Neural progenitor cell (in vitro differentiated cells): ENCODE measurements around the gene GBP2. TPM values are rescaled to one million over a fixed set of nuclear protein-coding genes. Genes with fewer than 3 reads are reported as not detected.

Experiments
- DNase-seq: peaks from one replicate; pipeline ENCODE4 v3.0.0-alpha.2; 2016; ENCODE audit warnings: low spot score
- H2AFZ ChIP-seq: fragments of 200-600 bp; sonication (generic); replicated peaks from 2 replicates; pipeline ENCODE4 v1.6.1; 2016; ENCODE audit warnings: antibody characterized with exemption
- H3F3A ChIP-seq: fragments of 200-600 bp; sonication (generic); 2 replicates; pipeline ENCODE4 v1.6.1; 2016; ENCODE audit warnings: antibody characterized with exemption, low read depth
- H3K27ac ChIP-seq: fragments of 200-600 bp; sonication (generic); 2 replicates; pipeline ENCODE4 v1.5.1; 2016; ENCODE audit warnings: mild to moderate bottlenecking
- H3K27me3 ChIP-seq: fragments of 200-600 bp; sonication (generic); 2 replicates; pipeline ENCODE4 v1.6.1; 2016; ENCODE audit warnings: mild to moderate bottlenecking, moderate library complexity
- H3K36me3 ChIP-seq: fragments of 200-600 bp; sonication (generic); 2 replicates; pipeline ENCODE4 v1.5.1; 2016
- H3K4me1 ChIP-seq: fragments of 200-600 bp; sonication (generic); 2 replicates; pipeline ENCODE4 v1.6.1; 2016; ENCODE audit warnings: mixed run types
- H3K4me2 ChIP-seq: fragments of 200-600 bp; sonication (generic); 2 replicates; pipeline ENCODE4 v1.6.1; 2016
- H3K4me3 ChIP-seq: fragments of 200-600 bp; sonication (generic); 2 replicates; pipeline ENCODE4 v1.5.1; 2016
- H3K79me2 ChIP-seq: fragments of 200-600 bp; sonication (generic); 2 replicates; pipeline ENCODE4 v1.6.1; 2016; ENCODE audit warnings: low read depth
- H3K9ac ChIP-seq: fragments of 200-600 bp; sonication (generic); 2 replicates; pipeline ENCODE4 v1.6.1; 2016
- H3K9me3 ChIP-seq: fragments of 200-600 bp; sonication (generic); 2 replicates; pipeline ENCODE4 v1.5.1; 2016; ENCODE audit warnings: low read depth
- H4K20me1 ChIP-seq: fragments of 200-600 bp; sonication (generic); 2 replicates; pipeline ENCODE4 v1.6.1; 2016; ENCODE audit warnings: low read depth
- H3K27ac Mint-ChIP-seq: 3 replicates; pipeline ENCODE4 v1.8.0; 2021; ENCODE audit warnings: mixed read lengths
- H3K27me3 Mint-ChIP-seq: 2 replicates; pipeline ENCODE4 v1.8.0; 2022; ENCODE audit warnings: low read depth, mild to moderate bottlenecking, inconsistent platforms, moderate library complexity, mixed read lengths; ENCODE audit not compliant: insufficient read depth
- H3K36me3 Mint-ChIP-seq: 3 replicates; pipeline ENCODE4 v1.8.0; 2021; ENCODE audit warnings: mixed read lengths
- H3K4me1 Mint-ChIP-seq: 3 replicates; pipeline ENCODE4 v1.8.0; 2021; ENCODE audit warnings: mixed read lengths
- H3K4me3 Mint-ChIP-seq: 3 replicates; pipeline ENCODE4 v1.8.0; 2021; ENCODE audit warnings: mild to moderate bottlenecking, moderate library complexity, mixed read lengths
- H3K9me3 Mint-ChIP-seq: 3 replicates; pipeline ENCODE4 v1.8.0; 2020; ENCODE audit warnings: mixed read lengths
- CTCF ChIP-seq: fragments of 200-600 bp; sonication (generic); IDR thresholded peaks from 2 replicates; pipeline ENCODE4 v1.5.1; 2017; ENCODE audit warnings: antibody characterized with exemption, mild to moderate bottlenecking
- EZH2 ChIP-seq: fragments of 200-600 bp; sonication (generic); IDR thresholded peaks from 2 replicates; pipeline ENCODE4 v1.6.1; 2017; ENCODE audit warnings: antibody characterized with exemption, mild to moderate bottlenecking, moderate library complexity
- EZH2phosphoT487 ChIP-seq: fragments of 200-600 bp; sonication (generic); IDR thresholded peaks from 2 replicates; pipeline ENCODE4 v1.6.1; 2017; ENCODE audit warnings: antibody characterized with exemption
- total RNA-seq: library from RNA; depleted of rRNA; stranded (reverse); fragments of >200 nt; gene quantifications from 2 replicates; pipeline ENCODE4 v1.2.3, GENCODE V29; 2015; ENCODE audit warnings: low replicate concordance

GBP2 gene
- total RNA-seq, 1 donor from 2014 or later: not detected

GRCh38 chr1:89171067-89171438 is 45.1 kb upstream of the GBP2 start:
- Mint-ChIP-seq H3K27me3 (no peaks in the 10 kb centered on the region), H3K9me3 (no peaks in the 10 kb centered on the region), H3K36me3 (no peaks in the 10 kb centered on the region), H3K4me3 (no peak overlapping the region), H3K27ac (no peak overlapping the region), H3K4me1 (no peaks in the 10 kb centered on the region)
- H3K36me3 ChIP-seq: no peaks in the 10 kb centered on the region
- H4K20me1 ChIP-seq: no peaks in the 10 kb centered on the region
- no peaks in the 10 kb centered on the region for H3K4me1 ChIP-seq
- TF ChIP-seq EZH2: no peak
- TF ChIP-seq EZH2phosphoT487: no peak
- TF ChIP-seq CTCF: no peak
- no peaks in the 10 kb centered on the region for H3K27me3 ChIP-seq
- H3K4me3 ChIP-seq: no peak overlapping the region
- H3K79me2 ChIP-seq: no peaks in the 10 kb centered on the region
- no peak overlapping the region for H3K4me2 ChIP-seq
- H3K9me3 ChIP-seq: no peaks in the 10 kb centered on the region
- H3F3A ChIP-seq: no peaks in the 10 kb centered on the region
- H2AFZ ChIP-seq: no peak overlapping the region
- no peak overlapping the region for H3K9ac ChIP-seq
- H3K27ac ChIP-seq: no peak overlapping the region
- no peak for DNase-seq

- no peaks in the 10 kb centered on the region for H4K20me1 ChIP-seq
- H3K9me3 Mint-ChIP-seq: no peaks in the 10 kb centered on the region
- H3K4me2 ChIP-seq: no peak overlapping the region
- no peaks in the 10 kb centered on the region for H3K27me3 ChIP-seq
- no peak overlapping the region for H3K4me3 ChIP-seq
- no peak overlapping the region for H3K27ac Mint-ChIP-seq
- no peaks in the 10 kb centered on the region for H3F3A ChIP-seq
- H3K36me3 Mint-ChIP-seq: no peaks in the 10 kb centered on the region
- no peak overlapping the region for H3K27ac ChIP-seq
- H3K4me3 Mint-ChIP-seq: no peak overlapping the region
- no peak for TF ChIP-seq EZH2
- no peak for TF ChIP-seq CTCF
- TF ChIP-seq EZH2phosphoT487: no peak
- H3K36me3 ChIP-seq: no peaks in the 10 kb centered on the region
- no peak for DNase-seq
- no peaks in the 10 kb centered on the region for H3K4me1 Mint-ChIP-seq
- H3K9me3 ChIP-seq: no peaks in the 10 kb centered on the region
- H2AFZ ChIP-seq: no peak overlapping the region
- H3K4me1 ChIP-seq: no peaks in the 10 kb centered on the region
- H3K27me3 Mint-ChIP-seq: no peaks in the 10 kb centered on the region
- H3K79me2 ChIP-seq: no peaks in the 10 kb centered on the region
- no peak overlapping the region for H3K9ac ChIP-seq
Measured at GRCh38 chr1:89170170-89171066, 44.5 kb upstream of the GBP2 start.

GRCh38 chr1:89169166-89169565 is 43.3 kb upstream of the GBP2 start:
- TF ChIP-seq EZH2 (no peak), EZH2phosphoT487 (no peak), CTCF (no peak)
- no peaks in the 10 kb centered on the region for H3K79me2 ChIP-seq
- H3K4me3 Mint-ChIP-seq: no peak overlapping the region
- no peaks in the 10 kb centered on the region for H3K27me3 Mint-ChIP-seq
- no peak overlapping the region for H3K27ac ChIP-seq
- no peaks in the 10 kb centered on the region for H4K20me1 ChIP-seq
- no peaks in the 10 kb centered on the region for H3K9me3 ChIP-seq
- no peak overlapping the region for H2AFZ ChIP-seq
- H3K9ac ChIP-seq: no peak overlapping the region
- no peaks in the 10 kb centered on the region for H3F3A ChIP-seq
- no peak overlapping the region for H3K4me2 ChIP-seq
- no peaks in the 10 kb centered on the region for H3K27me3 ChIP-seq
- H3K4me1 Mint-ChIP-seq: no peaks in the 10 kb centered on the region
- DNase-seq: no peak
- no peaks in the 10 kb centered on the region for H3K9me3 Mint-ChIP-seq
- H3K36me3 ChIP-seq: no peaks in the 10 kb centered on the region
- no peaks in the 10 kb centered on the region for H3K4me1 ChIP-seq
- no peak overlapping the region for H3K4me3 ChIP-seq
- H3K27ac Mint-ChIP-seq: no peak overlapping the region
- no peaks in the 10 kb centered on the region for H3K36me3 Mint-ChIP-seq
